Measurements from ENCODE around the gene TMEM125. TPM values are rescaled to one million over a fixed set of nuclear protein-coding genes. Genes with fewer than 3 reads are reported as not detected.
A peak's percentile ranks its signal among the peaks of the same experiment; 100 is the strongest.

Gene TMEM125
- total RNA-seq, 1 experiment from 2014 or later: 21.5 TPM

DNA sequence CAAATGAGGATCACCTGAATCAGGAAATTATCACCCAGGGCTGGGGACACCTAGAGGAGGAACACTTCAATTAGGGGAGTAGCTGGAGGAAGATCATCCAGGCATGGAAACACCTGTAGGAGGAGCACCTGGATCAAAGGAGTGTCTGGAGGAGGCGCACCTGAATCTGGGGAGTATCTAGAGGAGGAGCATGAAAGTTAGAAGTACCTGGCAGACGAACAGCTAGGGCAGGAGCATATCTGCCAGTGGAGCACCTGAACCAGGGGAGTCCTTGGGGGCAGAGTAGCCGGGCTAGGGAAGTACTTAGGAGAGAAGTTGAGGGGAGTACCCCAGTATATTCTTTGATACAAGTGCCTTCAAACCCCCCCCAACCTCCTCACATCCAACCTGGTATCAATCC, 14.3 kb downstream of the TMEM125 start:
- POLR2A ChIA-PET: interaction anchor here (0.7 to 2.6 kb wide), 4 partner anchors 8 to 74 kb away, joined by 3 to 16 read pairs (median 8); partner anchors contain the start of genes CDC20 and TMEM125
- CTCF ChIA-PET: interaction anchor here (2.6 to 3.3 kb wide), 3 partner anchors 16 to 130 kb away, joined by 15 to 37 read pairs (median 21); partner anchors contain the start of genes CDC20 and TIE1

DNA sequence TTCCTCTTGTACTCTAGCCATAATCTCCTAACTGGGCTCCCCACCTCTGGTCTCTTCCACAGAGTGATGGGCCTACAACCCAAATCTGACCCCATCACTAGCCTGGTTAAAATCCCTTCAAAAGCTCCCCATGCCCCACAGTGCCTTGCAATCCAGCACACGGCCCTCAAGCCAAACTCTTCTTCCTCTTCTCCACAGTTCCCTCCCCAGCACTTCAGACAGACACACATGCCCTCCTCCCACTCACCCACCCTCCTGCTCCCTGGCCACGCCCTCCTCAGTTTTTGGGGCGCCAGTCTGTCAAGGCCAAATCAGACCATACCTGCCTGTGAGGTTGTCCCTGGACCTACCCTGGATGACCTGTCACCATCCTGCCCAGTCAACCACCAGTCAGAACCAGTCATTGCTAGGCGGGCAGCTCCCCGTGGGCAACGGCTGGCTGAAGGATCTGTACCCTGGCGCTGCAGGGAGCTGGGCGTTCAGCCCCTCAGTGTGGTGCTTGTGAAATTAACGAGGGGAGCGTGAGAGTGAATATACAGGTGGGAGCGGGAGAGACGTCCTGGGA, 14.8 kb downstream of the TMEM125 start:
- Mint-ChIP-seq H3K9me3 (no peaks in the 10 kb centered on the region), H3K4me3 (peak overlapping the region; percentile 79), H3K27me3 (ENCODE audit: low read depth) (no peaks in the 10 kb centered on the region), H3K36me3 (peaks cover 16% of the 10 kb centered on the region), H3K4me1 (peaks cover 36% of the 10 kb centered on the region), H3K27ac (peak overlapping the region; percentile 94)
- ChIA-PET POLR2A (interaction anchor here (0.7 to 2.6 kb wide), 4 partner anchors 8 to 74 kb away, joined by 3 to 16 read pairs (median 8); partner anchors contain the start of genes CDC20 and TMEM125), CTCF (interaction anchor here (0.8 to 3.3 kb wide), 14 partner anchors 10 to 646 kb away, joined by 3 to 37 read pairs (median 7); partner anchors contain the start of genes CDC20, KDM4A, TIE1 and TMEM125)
- DNase-seq (ENCODE audit: low spot score): no peak
- ATAC-seq: no peak
- TF ChIP-seq AR (CRISPR knock-in tag; IDR thresholded peaks at IDR 0.05) (no peak), NFE2L1 (CRISPR knock-in tag; IDR thresholded peaks at IDR 0.05) (no peak), NR1H2 (CRISPR knock-in tag; IDR thresholded peaks at IDR 0.05) (no peak), PRRX2 (CRISPR knock-in tag; IDR thresholded peaks at IDR 0.05) (no peak), ZBTB43 (CRISPR knock-in tag; IDR thresholded peaks at IDR 0.05) (no peak), HMGXB4 (CRISPR knock-in tag; IDR thresholded peaks at IDR 0.05) (no peak), GRHL2 (CRISPR knock-in tag; IDR thresholded peaks at IDR 0.05; ENCODE audit: insufficient replicate concordance, severe bottlenecking) (no peak), SOX15 (CRISPR knock-in tag; IDR thresholded peaks at IDR 0.05) (no peak), RORB (CRISPR knock-in tag; IDR thresholded peaks at IDR 0.05) (no peak), ZSCAN18 (CRISPR knock-in tag; IDR thresholded peaks at IDR 0.05) (no peak), CREB1 (CRISPR knock-in tag; IDR thresholded peaks at IDR 0.05) (no peak), TEAD1 (CRISPR knock-in tag; IDR thresholded peaks at IDR 0.05) (no peak), CBFB (CRISPR knock-in tag; IDR thresholded peaks at IDR 0.05; ENCODE audit: low read depth) (no peak), SP1 (CRISPR knock-in tag; conservative IDR thresholded peaks at IDR 0.05) (no peak)
- TF ChIP-seq, protein P1, sequence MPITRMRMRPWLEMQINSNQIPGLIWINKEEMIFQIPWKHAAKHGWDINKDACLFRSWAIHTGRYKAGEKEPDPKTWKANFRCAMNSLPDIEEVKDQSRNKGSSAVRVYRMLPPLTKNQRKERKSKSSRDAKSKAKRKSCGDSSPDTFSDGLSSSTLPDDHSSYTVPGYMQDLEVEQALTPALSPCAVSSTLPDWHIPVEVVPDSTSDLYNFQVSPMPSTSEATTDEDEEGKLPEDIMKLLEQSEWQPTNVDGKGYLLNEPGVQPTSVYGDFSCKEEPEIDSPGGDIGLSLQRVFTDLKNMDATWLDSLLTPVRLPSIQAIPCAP (CRISPR knock-in tag; IDR thresholded peaks at IDR 0.05): no peak
- TF ChIP-seq, protein P2, sequence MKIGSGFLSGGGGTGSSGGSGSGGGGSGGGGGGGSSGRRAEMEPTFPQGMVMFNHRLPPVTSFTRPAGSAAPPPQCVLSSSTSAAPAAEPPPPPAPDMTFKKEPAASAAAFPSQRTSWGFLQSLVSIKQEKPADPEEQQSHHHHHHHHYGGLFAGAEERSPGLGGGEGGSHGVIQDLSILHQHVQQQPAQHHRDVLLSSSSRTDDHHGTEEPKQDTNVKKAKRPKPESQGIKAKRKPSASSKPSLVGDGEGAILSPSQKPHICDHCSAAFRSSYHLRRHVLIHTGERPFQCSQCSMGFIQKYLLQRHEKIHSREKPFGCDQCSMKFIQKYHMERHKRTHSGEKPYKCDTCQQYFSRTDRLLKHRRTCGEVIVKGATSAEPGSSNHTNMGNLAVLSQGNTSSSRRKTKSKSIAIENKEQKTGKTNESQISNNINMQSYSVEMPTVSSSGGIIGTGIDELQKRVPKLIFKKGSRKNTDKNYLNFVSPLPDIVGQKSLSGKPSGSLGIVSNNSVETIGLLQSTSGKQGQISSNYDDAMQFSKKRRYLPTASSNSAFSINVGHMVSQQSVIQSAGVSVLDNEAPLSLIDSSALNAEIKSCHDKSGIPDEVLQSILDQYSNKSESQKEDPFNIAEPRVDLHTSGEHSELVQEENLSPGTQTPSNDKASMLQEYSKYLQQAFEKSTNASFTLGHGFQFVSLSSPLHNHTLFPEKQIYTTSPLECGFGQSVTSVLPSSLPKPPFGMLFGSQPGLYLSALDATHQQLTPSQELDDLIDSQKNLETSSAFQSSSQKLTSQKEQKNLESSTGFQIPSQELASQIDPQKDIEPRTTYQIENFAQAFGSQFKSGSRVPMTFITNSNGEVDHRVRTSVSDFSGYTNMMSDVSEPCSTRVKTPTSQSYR (CRISPR knock-in tag; IDR thresholded peaks at IDR 0.05): no peak

More for the DNA sequence above, 14.3 kb downstream of the TMEM125 start:
- DNase-seq (ENCODE audit: low spot score) (peak; percentile 6), ATAC-seq (no peak)
- Mint-ChIP-seq H3K9me3 (no peaks in the 10 kb centered on the region), H3K4me3 (peak overlapping the region; percentile 28; the same call in 1 of the 2 replicates), H3K4me1 (peaks cover 36% of the 10 kb centered on the region), H3K36me3 (peaks cover 16% of the 10 kb centered on the region), H3K27ac (no peak overlapping the region), H3K27me3 (ENCODE audit: low read depth) (no peaks in the 10 kb centered on the region)
- TF ChIP-seq ZNF425 (CRISPR knock-in tag; conservative IDR thresholded peaks at IDR 0.05): no peak
- no peak for TF ChIP-seq ZBTB21 (CRISPR knock-in tag; IDR thresholded peaks at IDR 0.05; ENCODE audit: borderline replicate concordance)
- no peak for TF ChIP-seq JAZF1 (CRISPR knock-in tag; IDR thresholded peaks at IDR 0.05)
- TF ChIP-seq NR1H2 (CRISPR knock-in tag; IDR thresholded peaks at IDR 0.05): no peak
- TF ChIP-seq HMGA2 (CRISPR knock-in tag; IDR thresholded peaks at IDR 0.05): no peak

Data from WTC11 (cell line).